ENCODE results near the gene VWA3B. TPM values are rescaled to one million over a fixed set of nuclear protein-coding genes. Genes with fewer than 3 reads are reported as not detected.
"Not testable (repeated sequence)": the region's sequence is repeated elsewhere in the genome, so short reads cannot be mapped to it uniquely, and the experiment has no call there.

Gene VWA3B
- total RNA-seq, 2 donors from 2014 or later: 1.8 to 3.2 TPM

GRCh38 chr2:98134172-98135005 lies 47.4 kb downstream of the VWA3B start:
- intact Hi-C loops (cut with DNase I): no loop called here
- no peak for DNase-seq
- Histone ChIP-seq H3K9me3 (no peaks in the 10 kb centered on the region), H3K36me3 (no peaks in the 10 kb centered on the region), H3K4me3 (no peak overlapping the region), H3K4me1 (no peaks in the 10 kb centered on the region), H3K27ac (no peak overlapping the region), H3K9ac (ENCODE audit: low read depth in 2 of 2, low read length in 2 of 2) (no peak overlapping the region), H3K27me3 (no peaks in the 10 kb centered on the region)
- no peak for TF ChIP-seq CTCF (IDR thresholded peaks at IDR 0.05)

DNA sequence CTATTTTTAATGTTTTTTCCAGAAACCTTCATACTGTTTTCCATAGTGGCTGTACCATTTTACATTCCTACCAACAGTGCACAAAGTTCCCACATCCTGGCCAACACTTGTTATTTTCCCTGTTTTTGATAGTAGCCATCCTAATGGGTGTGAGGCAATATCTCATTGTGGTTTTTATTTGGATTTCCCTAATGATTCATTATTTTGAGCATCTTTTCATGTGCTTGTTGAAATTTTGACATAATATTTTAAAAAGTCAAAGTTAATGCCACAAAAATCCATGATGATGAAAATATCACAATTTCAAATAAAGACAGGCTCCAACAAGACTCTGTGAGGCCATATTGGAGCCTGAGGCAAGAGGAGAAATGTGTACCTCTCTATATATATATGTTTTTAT lies 50.2 kb downstream of the VWA3B start:
- H3K4me3 ChIP-seq: no peak overlapping the region
- intact Hi-C loops (cut with DNase I): no loop called here
- no peaks in the 10 kb centered on the region for H3K36me3 ChIP-seq
- no peak overlapping the region for H3K9ac ChIP-seq (ENCODE audit: low read depth in 2 of 2, low read length in 2 of 2)
- H3K27me3 ChIP-seq: no peaks in the 10 kb centered on the region
- TF ChIP-seq CTCF (IDR thresholded peaks at IDR 0.05): no peak
- no peak for DNase-seq
- no peak overlapping the region for H3K27ac ChIP-seq
- H3K4me1 ChIP-seq: no peaks in the 10 kb centered on the region
- no peaks in the 10 kb centered on the region for H3K9me3 ChIP-seq

GRCh38 chr2:98138978-98139377 lies 52.0 kb downstream of the VWA3B start:
- H3K36me3 ChIP-seq; DNase-seq; intact Hi-C loops (cut with DNase I); H3K4me3 ChIP-seq; H3K27me3 ChIP-seq; H3K9ac ChIP-seq (ENCODE audit: low read depth in 2 of 2, low read length in 2 of 2); H3K4me1 ChIP-seq; H3K27ac ChIP-seq; H3K9me3 ChIP-seq: not testable (repeated sequence)

GRCh38 chr2:98140210-98140609 lies 53.2 kb downstream of the VWA3B start:
- no peak for TF ChIP-seq CTCF (IDR thresholded peaks at IDR 0.05)
- no peak for DNase-seq
- no peak overlapping the region for H3K4me3 ChIP-seq
- H3K9ac ChIP-seq (ENCODE audit: low read depth in 2 of 2, low read length in 2 of 2): no peak overlapping the region
- H3K27me3 ChIP-seq: no peaks in the 10 kb centered on the region
- no peak overlapping the region for H3K27ac ChIP-seq
- H3K4me1 ChIP-seq: no peaks in the 10 kb centered on the region
- H3K9me3 ChIP-seq: no peaks in the 10 kb centered on the region
- no peaks in the 10 kb centered on the region for H3K36me3 ChIP-seq
- intact Hi-C loops (cut with DNase I): no loop called here

GRCh38 chr2:98142106-98142791 lies 55.3 kb downstream of the VWA3B start:
- Histone ChIP-seq H3K27ac (no peak overlapping the region), H3K9ac (ENCODE audit: low read depth in 2 of 2, low read length in 2 of 2) (no peak overlapping the region), H3K27me3 (no peaks in the 10 kb centered on the region), H3K4me1 (no peaks in the 10 kb centered on the region), H3K36me3 (no peaks in the 10 kb centered on the region), H3K9me3 (no peaks in the 10 kb centered on the region), H3K4me3 (no peak overlapping the region)
- intact Hi-C loops (cut with DNase I): no loop called here
- no peak for DNase-seq
- no peak for TF ChIP-seq CTCF (IDR thresholded peaks at IDR 0.05)

GRCh38 chr2:98145070-98145469 lies 58.1 kb downstream of the VWA3B start:
- H3K9me3 ChIP-seq: no peaks in the 10 kb centered on the region
- TF ChIP-seq CTCF (IDR thresholded peaks at IDR 0.05): no peak
- intact Hi-C loops (cut with DNase I): no loop called here
- H3K36me3 ChIP-seq: no peaks in the 10 kb centered on the region
- no peak overlapping the region for H3K27ac ChIP-seq
- no peak overlapping the region for H3K9ac ChIP-seq (ENCODE audit: low read depth in 2 of 2, low read length in 2 of 2)
- H3K4me3 ChIP-seq: no peak overlapping the region
- H3K27me3 ChIP-seq: no peaks in the 10 kb centered on the region
- no peaks in the 10 kb centered on the region for H3K4me1 ChIP-seq
- no peak for DNase-seq

DNA sequence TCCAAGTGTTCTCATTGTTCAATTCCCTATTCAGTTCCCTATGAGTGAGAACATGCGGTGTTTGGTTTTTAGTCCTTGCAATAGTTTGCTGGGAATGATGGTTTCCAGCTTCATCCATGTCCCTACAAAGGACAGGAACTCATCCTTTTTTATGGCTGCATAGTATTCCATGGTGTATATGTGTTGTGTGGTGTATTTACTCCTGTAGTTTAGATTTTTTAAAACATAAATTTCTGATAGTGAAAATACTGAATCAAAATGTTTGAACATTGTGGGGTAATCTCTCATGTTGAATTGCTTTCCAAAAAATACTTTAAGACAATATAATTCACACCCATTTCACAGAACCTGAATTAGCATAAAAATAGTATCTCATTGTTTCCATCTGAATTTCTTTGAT lies 60.9 kb downstream of the VWA3B start:
- H3K4me1 ChIP-seq; H3K9me3 ChIP-seq; H3K4me3 ChIP-seq; H3K27ac ChIP-seq; H3K9ac ChIP-seq (ENCODE audit: low read depth in 2 of 2, low read length in 2 of 2); intact Hi-C loops (cut with DNase I); H3K36me3 ChIP-seq; DNase-seq; H3K27me3 ChIP-seq: not testable (repeated sequence)

All from colonic mucosa (tissue), 4 donors.